GM12892 (cell line): ENCODE data around the gene PATL2.
"Not testable (repeated sequence)": the region's sequence is repeated elsewhere in the genome, so short reads cannot be mapped to it uniquely, and the experiment has no call there.

Experiments used
- DNase-seq: peaks from one replicate; pipeline ENCODE4 v3.0.0; 2011; ENCODE audit not compliant: insufficient read length
- FAIRE-seq: peaks from 2 replicates; lab custom pipeline; 2011; peaks lifted over from hg19 to GRCh38; lab: Jason Lieb, UNC
- POLR2A ChIP-seq: IDR thresholded peaks from 2 replicates; pipeline ENCODE4 v1.6.1; 2011; ENCODE audit warnings: low read depth, low read length, control low read depth
- POLR2AphosphoS5 ChIP-seq: IDR thresholded peaks from 2 replicates; pipeline ENCODE4 v1.6.1; 2011; ENCODE audit warnings: low read depth, low read length, control low read depth
- TAF1 ChIP-seq: IDR thresholded peaks from 2 replicates; pipeline ENCODE4 v1.6.1; 2011; ENCODE audit warnings: low read depth, mild to moderate bottlenecking, control low read depth, low read length, borderline replicate concordance

Gene PATL2

DNA sequence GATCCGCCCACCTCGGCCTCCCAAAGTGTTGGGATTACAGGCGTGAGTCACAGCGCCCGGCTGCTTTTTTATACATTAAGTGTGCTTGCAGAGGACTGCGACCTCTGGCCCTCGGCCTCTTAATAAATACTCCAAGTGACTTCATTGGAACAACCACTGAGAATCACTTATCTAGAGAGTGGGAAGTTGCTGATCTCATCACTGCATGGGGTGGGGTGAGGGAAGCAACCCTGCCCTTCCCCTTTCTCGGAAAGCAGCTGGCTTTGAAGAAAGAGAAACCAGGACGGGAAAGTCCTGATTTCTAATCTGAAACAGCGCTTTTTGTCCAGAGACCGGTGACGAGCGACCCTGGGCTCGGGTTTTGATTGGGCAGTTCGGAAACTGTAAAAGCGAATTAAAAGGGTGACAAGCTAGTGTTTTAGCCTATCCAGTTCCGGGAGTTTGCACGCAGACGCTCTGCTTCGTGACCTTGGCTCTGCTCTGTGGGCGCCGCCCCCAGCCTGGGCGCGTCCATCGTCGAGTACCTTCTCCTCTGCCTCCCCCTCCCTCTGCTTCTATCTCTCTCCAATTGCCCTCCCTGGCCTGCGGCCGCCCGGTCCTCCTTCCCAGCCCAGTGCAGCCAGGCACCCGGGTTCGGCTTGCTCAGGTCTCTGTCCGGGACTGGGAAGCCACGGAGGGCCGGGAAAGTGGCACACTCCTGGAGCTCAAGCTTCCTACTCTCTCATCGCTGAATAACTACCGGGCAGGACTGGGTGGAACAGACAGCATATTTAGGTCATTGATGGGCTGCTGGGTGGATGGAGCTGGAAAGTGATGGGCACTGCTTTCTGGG, 17.7 kb upstream of the PATL2 start:
- DNase-seq, result peak; percentile 47
- FAIRE-seq, result peak; percentile 97
- peak; percentile 72 for TF ChIP-seq POLR2AphosphoS5
- TF ChIP-seq POLR2A, result peak; percentile 86
- 0 out of 2 replicates have a peak, but pooled peaks have one; percentile 21 for TF ChIP-seq TAF1

DNA sequence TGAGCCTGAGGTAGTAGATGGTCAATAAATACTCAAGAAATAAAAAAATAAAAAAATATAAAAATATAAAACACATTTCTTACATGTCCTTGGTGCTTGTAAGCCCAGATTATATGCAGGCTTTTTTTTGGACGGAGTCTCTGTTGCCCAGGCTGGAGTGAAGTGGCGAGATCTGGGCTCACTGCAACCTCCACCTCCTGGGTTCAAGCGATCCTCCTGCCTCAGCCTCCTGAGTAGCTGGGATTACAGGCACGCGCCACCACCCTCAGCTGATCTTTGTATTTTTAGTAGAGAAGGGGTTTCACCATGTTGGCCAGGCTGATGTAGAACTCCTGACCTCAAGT, 17.1 kb upstream of the PATL2 start:
- FAIRE-seq, result peak; percentile 75

DNA sequence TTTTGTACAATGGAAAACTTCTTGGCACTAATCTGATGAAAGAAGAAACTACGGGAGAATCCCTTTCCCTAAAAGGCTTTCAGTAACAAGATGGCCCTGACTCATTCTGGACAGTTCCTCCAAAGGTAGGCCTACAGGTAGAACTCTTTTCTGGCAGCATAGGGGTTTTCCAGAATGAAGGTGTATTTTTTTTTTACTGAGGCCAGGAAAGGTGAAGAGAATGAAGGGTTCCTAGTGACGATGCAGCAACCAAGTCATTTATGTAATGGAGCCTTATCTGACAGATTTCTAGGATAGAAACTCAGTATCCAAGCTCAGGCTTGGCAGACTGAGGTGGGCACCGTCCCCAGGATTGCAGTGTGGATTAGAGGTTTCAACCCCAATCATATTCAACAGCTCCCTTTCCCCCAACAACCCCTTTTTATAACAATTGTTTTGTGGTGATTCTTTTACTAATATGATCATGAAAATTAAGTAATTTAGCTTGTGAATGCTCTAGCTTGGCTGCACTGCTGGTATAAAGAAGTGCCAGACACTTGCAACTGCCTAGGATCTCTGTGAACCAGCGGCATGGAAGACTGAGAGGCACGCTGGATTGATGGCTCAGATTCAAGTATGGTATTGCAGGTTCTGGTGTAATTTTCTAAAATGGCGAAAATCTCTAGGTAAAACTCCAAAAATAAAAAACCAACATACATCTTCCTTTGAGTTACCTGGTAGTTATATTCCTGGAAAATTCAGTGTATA, 16.5 kb upstream of the PATL2 start:
- FAIRE-seq (peak; percentile 54), DNase-seq (no peak)
- TF ChIP-seq POLR2A (peak; percentile 2; the same call in 1 of the 2 replicates), POLR2AphosphoS5 (no peak)

More for the DNA sequence above, 17.1 kb upstream of the PATL2 start:
- not testable (repeated sequence) for DNase-seq

DNA sequence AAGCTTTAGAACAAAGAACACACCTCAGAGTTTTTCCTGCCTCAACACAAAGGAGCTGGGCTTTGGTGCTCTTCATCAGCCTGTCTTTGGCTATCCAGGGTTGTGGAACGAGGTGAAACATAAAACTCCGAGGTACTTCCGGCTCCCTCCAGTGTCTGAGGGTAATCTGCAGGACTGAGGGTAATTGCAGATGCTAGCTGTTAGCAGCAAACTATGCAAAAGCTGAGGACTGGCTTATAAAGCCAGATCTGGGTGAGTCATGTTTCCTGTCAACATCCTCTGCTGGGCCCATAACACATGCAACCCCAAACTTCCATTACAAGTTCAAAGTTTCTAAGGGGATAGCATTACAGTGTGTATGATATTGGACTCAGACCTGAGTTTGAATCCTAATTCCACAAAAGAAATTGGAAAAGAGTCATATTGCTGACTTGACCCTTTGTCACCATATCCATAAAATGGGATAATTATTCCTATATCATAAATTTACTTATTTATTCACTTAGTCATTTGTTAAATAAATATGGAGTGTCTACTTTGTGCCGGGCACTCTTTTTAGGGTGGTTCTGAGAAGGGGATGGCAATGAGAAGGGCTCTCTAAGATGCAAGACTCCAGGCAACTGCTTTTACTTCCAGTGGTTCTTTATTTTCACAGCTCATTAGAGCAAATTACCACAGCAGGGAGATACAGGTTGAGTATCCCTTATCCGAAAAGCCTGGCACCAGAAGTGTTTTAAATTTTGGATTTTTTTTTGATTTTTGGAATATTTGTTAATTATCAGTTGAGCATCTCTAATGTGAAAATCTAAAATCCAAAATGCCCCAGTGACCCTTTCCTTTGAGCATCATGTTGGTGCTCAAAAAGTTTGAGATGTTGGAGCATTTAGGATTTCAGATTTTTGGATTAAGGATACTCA, 15.7 kb upstream of the PATL2 start:
- DNase-seq (no peak), FAIRE-seq (peak; percentile 94)
- TF ChIP-seq POLR2AphosphoS5, result peak; percentile 99
- TF ChIP-seq POLR2A, result peak; percentile 97
- peak; percentile 94 for TF ChIP-seq TAF1

DNA sequence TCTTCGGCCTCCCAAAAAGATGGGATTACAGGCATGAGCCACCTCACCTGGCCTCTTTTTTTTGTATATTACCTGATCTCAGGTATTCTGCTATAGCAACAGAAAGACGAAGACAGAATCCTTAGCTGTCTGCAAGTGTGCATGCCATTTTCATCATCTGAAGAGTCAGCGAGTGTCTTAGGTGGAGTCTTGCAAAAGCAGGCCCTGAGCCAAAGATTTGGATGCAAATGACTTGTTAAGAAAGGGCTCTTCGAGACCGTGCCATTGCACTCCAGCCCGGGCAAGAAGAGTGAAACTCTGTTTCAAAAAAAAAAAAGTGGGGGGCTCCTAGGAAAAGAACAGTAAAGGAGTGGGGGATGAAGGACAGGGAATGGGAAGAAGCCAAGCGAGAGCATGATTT, 15.0 kb upstream of the PATL2 start:
- DNase-seq, result no peak
- TF ChIP-seq POLR2AphosphoS5 (no peak), POLR2A (no peak), TAF1 (no peak)
- FAIRE-seq, result no peak

DNA sequence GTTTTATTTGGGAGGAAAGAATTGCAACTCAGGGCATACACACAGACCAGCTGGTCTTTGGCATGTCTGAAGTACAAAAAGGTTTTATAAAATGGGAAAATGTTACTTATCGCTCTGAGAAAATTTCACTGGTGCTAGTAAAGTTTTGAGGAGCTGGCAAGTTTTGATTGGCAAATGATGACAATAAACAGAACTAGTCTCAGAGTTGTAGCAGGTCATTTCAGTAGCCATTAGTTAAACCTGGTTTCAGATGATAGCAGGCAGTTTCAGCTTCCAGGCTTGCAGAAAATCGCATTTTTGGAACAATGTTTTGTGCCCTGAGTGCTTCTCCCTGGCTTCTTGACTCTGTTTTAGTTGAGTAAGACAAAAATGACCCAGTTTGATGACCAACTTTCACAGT, 10.9 kb upstream of the PATL2 start:
- TF ChIP-seq POLR2A (no peak), TAF1 (no peak), POLR2AphosphoS5 (0 out of 2 replicates have a peak, but pooled peaks have one; percentile 27)
- no peak for DNase-seq
- FAIRE-seq, result peak; percentile 66

DNA sequence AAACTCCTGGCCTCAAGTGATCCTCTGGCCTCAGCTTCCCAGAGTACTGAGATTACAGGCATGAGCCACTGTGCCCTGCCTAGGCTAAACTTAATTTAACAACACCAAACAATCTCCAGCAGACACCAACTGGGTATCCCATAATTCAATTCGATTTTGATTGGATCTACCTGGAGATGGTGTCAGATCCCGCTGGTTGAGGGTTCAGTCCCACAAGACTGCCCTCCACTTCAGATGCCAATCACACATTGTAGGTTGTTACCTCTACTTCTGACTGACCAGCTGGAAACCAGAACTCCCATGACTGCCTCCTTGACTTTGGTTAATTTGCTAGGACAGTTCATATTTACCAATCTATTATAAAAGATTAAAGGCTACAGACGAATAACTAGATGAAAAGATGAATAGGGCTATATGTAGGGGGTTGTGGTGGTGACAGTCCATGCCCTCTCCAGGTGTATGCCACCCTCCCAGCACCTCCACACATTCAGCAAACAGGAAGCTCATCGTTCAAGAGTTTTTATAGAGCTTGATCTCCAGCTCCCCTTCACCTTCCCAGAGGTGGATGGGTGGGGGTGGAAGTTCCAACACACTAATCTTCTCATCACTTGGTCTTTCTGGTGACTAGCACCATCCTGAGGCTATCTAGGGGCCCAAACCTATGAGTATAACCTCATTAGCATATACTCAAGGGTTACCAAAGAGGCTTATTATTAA, 9.5 kb upstream of the PATL2 start:
- no peak for DNase-seq
- TF ChIP-seq POLR2A, result peak; percentile 73; the same call in 1 of the 2 replicates
- TF ChIP-seq POLR2AphosphoS5, result peak; percentile 67; the same call in 1 of the 2 replicates
- no peak for TF ChIP-seq TAF1
- no peak for FAIRE-seq

DNA sequence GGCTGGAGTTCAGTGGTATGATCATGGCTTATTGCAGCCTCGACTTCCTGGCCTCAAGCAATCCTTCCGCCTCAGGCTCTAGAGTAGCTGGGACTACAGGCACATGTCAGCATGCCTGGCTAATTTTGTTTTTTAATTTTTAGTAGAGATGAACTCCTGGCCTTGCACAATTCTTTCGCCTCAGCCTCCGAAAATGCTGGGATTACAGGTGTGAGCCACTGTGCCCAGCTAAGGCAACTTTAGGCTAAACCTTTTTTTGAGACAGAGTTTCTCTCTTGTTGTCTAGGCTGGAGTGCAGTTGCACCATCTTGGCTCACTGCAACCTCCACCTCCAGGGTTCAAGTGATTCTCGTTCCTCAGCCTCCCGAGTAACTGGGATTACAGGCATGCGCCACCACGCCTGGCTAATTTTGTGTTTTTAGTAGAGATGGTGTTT, 8.9 kb upstream of the PATL2 start:
- DNase-seq, result not testable (repeated sequence)

DNA sequence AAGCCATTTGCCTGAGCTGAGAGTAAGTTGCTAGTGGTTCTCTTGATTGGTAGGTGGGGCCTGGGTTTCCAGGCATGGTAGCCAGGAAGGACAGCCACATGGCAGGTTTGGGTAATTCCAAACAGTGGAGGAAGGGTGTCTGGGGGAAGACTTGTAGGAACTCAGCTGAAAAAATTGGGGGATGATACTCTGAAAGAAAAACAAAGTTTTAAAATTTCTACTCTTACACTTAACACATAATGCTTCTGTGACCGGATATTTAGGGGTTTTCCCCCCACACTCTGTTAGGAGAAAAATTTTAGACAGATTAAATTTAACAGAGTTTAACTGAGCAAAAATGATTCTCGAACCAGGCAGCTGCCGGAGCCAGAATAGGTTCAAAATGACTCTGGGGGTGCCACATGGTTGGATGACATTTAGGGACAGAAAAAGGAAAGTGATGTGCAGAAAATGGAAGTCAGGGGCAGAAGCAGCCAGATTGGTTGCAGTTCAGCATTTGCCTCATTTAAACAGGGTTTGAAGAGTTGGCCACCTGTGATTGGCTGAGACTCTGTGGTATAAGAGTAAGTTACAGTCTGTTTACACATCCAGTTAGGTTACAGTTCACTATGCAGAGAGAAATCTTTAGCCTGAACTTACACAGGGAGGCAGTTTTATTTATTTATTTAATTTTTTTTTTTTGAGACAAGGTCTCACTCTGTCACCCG, 8.3 kb upstream of the PATL2 start:
- no peak for DNase-seq
- TF ChIP-seq TAF1, result no peak
- TF ChIP-seq POLR2AphosphoS5, result peak; percentile 99
- peak; percentile 98 for TF ChIP-seq POLR2A
- FAIRE-seq, result peak; percentile 87

More for the DNA sequence above, 8.9 kb upstream of the PATL2 start:
- not testable (repeated sequence) for FAIRE-seq

DNA sequence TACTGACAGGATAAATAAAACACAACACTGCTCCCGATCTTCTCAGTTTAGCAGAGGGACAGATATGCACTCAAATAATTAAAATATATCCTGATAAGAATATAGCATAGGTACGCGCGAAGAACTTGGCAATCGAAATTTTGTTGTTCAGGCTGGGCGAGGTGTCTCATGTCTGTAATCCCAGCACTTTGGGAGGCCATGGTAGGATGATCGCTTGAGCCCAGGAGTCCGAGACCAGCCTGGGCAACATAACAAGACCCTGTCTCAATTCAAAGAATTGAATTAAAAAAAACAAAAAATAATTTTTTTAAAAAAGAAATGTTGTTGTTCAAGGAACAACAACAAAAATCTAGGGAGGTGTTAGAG, 7.8 kb upstream of the PATL2 start:
- no peak for TF ChIP-seq POLR2A
- no peak for TF ChIP-seq POLR2AphosphoS5
- no peak for TF ChIP-seq TAF1
- no peak for DNase-seq
- FAIRE-seq, result no peak
